NCI-H187 (cell line): ENCODE measurements around the gene LOC128125822.
"Not testable (repeated sequence)": the region's sequence is repeated elsewhere in the genome, so short reads cannot be mapped to it uniquely, and the experiment has no call there.

Experiments
- DNase-seq, 2 experiments: peaks; one replicate each; lab custom pipeline; 2025; lab: John Stamatoyannopoulos, UW

The LOC128125822 gene

DNA sequence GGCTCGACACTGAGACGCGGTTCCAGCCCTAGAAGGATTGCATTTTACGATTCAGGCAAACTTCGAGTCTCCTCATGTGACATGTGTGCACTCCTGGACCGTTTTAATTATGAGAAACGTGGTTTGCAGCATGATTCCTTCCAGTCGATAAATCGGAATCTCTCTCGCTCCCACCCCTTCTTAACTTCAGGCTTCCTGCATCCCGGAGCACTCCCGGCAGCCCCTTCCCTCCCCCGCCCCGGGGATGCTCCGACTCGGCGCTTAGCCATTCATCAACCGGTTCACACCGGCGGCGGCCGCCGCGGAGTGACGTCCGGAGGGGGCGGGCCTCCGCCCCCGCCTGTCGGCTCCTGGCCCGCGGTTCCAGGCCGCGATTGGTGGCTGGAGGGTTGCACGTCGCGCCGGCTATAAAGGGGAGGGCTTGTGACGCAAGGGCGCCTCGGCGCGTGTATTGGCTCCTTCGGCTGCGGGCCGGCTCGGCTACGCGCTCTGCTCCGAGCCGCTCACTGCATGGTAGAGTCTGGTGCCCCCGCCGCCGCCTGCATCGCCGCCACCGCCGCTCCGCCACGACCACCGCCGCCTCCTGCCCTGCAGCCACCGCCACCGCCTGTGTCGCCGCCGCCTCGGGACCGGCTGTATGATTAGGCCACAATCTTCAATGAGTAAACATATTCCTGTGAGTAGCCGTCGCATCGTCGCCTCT is at the start of gene LOC128125822, which contains the start of gene PTP4A1:
Gene LOC128125822, plus strand, starts transcription at position 437 of the 703 bp plus-strand sequence.
Gene PTP4A1, plus strand, starts transcription at position 437 of the 703 bp plus-strand sequence. CDS start 4,401 bp downstream, outside the sequence.
- peak; percentile 87 to 93 for DNase-seq

DNA sequence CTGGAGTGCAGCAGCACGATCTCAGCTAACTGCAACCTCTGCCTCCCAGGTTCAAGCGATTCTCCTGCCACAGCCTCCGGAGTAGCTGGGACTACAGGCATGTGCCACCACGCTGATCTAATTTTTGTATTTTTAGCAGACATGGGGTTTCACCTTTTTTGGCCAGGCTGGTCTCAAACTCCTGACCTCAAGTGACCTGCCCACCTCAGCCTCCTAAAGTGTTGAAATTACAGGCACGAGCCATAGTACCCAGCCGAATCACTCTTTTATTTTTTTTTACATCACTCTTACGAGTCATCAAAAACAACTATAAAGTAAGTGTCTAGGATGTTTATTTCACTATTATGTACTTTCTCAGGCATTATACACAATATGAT is 49.4 kb upstream of the LOC128125822 start:
- DNase-seq = not testable (repeated sequence)

DNA sequence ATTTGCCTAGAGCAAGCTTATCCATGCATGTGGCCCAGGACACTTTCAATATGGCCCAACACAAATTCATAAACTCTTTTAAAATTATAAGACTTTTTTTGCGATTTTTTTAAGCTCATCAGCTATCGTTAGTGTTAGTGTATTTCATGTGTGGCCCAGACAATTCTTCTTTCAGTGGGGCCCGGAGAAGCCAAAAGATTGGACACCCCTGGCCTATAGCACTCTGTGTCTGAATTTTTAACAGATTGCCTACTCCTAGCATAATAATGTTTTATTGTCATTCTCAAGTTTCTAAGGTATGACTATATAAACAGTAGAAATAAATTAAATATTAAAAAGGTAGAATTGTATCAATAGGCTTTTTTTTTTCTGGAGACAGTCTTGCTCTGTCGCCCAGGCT is 48.6 kb upstream of the LOC128125822 start:
- no peak for DNase-seq

DNA sequence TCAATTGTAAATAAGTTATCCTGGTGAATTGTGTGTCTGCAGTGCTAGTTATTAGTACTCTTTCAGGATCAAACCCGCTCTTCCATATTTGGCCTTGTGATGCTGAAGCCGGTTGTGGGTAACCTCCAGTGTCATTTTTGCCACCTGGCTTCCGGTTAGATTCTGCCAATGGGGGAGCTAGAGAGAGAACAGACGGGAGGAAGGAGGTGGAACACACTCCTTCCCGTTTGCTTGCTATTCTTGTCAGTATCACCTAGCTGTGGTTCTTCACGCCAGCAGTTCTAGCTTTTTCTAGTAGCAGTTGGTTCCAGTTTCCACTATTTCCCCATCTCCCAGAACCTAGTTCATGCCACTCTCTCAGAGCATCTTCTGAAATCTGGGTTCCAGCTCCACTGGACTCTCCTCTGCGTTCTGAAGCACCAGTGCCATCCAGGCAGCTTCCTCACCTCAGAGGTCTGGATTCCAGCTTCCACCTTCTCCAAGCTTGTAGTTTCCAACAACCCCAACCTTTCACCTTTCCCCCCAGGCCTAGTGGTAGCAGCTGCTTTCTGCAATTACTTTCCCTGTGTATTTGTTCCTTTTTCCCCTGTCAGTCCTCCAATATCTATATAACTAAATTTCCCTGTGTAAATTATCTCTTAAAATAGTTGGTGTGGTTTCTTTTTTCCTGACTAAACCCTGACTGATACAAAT is 46.9 kb upstream of the LOC128125822 start:
- no peak for DNase-seq

DNA sequence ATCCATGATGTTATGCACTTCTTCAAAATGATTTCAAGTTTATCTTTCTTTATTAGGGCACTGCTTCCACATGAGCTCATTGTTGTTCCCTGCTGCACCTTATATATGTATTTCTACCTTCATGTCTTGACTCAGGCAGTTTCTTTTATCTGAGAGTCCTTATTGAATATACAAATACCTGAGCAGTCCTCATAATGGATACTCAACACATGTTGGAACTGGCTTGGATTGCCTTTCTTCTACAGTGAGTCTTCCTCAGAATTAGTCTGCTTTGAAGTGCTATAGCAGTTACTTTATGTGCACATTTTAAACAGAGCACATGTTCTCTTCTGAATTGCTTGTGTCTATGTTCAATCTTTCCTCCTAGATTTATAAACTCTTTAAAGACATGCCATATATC is 45.3 kb upstream of the LOC128125822 start:
- no peak for DNase-seq

DNA sequence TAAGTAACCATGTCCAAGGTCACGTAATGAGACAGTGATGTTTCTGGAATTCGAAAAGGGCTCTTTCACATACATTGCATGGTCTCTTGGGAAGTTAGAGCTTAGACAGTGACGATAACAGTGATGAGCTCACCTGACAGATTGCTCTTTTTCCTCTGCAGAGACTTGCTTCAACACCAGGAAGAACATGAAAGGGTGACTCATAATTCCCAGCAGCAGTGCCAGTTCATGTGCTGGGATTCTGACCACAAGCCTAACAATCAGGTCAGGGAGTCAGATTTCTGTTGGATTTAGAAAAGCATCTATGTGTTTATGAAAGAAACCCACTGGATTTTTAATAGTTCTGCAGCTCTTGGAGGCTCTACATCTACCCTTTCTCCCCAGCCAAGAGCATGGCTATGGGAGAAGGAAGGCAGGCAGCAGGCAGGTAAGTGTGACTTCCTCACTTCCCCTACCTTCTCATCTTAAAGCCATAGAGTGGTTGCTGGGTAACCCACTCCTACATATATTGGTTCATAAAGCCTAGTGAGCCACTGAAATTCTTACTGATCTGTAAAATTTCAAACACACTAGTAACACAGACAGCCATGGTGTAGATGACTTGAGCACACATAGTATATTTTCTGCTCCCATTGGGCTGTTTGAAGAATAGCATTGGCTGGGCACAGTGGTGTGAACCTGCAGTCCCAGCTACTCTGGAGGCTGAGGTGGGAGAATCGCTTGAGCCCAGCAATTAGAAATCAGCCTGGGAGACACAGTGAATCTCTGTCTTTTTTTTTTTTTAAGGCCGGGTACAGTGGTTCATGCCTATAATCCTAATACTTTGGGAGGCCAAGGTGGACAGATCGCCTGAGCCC is 44.4 kb upstream of the LOC128125822 start:
- DNase-seq = no peak

DNA sequence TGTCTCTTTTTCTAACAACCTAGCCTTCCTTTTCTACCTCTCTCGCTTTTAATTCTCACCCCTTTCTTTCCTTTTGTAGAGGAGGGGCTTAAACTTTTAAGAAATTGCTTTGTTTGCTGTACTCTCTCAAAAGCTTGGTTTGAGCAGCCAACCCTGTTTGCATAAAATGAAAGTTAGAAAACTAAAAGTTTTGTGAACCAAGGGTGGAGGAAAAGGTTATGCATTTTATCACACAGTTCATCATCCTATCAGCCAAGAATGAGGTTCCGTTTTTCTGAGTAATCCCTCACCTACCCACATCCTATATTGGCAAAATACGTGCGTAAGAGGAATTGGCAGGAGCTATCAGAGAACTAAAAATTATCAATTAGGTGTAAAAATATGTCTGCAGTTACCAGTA is 42.8 kb upstream of the LOC128125822 start:
- DNase-seq = no peak

DNA sequence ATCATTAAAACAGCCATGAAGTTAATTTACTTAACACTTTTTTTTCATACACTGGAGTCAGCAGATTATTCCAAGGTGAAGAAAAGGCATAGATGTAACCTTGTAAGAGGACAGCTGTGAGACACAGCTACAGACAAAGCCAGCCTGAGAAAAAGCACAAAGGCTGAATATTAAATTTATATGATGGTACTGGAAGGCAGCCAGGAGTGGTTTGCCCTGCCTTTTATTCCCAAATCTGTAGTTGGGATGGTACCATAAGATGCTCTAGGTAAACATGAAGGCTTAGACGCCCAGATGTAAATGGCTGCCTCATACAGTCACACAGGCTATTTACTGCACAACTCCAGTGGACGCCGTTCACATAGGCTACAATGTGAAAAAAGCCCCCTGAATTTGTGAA is 42.1 kb upstream of the LOC128125822 start:
- DNase-seq = no peak

DNA sequence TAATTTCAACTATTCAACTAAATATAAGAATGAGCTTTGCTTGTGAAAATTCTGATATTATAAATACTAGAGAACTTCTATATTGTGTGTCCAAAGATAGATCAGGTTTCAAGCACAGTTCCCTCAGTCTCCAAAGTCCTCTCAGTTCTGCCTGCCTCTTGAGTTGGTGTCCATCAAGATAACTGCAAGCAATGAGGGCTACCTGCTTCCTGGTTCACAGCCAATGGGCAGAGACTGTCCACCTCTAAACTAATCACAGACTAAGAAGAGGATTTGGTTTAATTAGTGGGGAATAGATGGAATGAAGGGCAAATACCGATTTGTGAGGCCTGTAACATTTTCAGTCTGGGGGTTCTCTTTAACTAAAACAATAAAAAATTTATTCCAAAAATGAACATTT is 41.3 kb upstream of the LOC128125822 start:
- no peak for DNase-seq

DNA sequence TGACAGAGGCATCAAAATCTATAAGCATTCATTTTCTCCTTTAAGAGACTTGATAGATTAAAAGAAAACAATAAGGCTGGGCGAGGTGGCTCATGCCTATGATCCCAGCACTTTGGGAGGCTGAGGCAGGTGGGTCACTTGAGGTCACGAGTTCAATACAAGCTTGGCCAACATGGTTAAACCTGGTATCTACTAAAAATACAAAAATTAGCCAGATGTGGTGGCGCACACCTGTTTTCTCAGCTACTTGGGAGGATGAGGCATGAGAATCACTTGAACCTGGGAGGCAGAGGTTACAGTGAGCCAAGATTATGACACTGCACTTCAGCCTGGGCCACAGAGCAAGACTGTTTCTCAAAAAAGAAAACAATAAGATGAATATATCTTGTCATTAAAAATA is 39.3 kb upstream of the LOC128125822 start:
- DNase-seq = no peak

DNA sequence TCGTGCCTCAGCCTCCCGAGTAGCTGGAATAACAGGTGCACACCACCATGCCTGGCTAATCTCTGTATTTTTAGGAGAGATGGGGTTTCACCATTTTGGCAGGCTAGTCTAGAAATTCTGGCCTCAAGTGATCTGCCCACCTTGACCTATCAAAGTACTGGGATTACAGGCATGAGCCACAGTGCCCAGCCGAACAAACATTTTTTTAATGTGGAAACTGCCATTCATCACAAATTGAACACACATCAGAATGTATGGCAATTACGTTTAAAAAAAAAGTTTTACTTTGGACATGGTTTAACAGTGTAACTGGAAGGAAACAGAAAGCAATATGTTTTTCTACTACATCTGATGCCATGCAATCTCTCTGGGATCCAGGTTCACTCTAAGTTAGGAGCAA is 38.3 kb upstream of the LOC128125822 start:
- DNase-seq = no peak

DNA sequence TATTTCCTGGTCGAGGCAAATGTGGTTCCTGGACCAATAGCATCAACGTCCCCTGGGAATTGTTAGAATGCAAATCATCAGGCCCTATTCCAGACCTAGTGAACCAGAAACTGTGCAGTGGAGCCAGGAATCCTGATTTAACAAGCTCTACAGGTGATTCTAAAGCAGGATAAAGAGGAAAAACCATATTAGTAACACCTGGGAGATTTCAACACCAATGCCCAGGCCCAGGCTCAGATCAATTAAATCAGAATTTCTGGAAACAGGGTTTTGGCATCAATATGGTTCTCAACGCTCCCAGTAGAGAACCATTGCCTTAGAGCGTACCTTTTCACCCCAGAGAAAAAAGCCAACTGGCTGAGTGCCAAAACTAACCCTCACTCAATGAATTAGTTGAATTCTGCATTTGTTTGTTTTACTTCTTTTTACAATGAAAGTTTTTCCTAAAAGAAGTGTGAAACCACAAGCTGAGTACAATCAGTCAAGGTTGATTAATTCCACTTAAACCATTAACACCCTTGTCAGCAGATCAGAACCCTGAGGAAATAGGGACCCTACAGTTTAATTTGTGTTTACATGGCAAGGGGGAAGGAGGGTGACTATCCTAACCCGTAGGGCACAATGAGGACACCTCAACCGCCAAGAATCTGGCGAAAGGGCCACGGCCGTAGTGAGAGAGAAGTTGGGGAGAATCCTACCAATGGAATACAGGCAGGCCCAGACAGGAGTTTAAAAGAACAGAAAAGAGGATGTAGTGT is 34.9 kb upstream of the LOC128125822 start:
- no peak for DNase-seq

DNA sequence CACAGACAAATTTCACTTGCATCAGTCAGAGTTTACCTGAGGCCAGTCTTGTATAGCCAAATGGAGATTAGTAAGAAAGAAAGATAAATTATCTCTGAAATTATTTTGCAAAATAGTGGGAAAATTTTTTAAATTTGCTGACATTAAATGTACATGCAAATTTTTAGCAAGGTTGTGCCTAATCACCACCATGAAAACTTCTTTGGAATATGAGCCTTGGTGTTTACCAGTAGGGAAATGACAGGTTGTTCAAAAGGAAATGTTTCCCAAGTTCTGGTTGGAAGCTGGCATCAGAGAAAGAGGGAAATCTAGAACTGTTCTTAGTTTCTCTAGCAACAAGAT is 34.4 kb upstream of the LOC128125822 start:
- no peak for DNase-seq

DNA sequence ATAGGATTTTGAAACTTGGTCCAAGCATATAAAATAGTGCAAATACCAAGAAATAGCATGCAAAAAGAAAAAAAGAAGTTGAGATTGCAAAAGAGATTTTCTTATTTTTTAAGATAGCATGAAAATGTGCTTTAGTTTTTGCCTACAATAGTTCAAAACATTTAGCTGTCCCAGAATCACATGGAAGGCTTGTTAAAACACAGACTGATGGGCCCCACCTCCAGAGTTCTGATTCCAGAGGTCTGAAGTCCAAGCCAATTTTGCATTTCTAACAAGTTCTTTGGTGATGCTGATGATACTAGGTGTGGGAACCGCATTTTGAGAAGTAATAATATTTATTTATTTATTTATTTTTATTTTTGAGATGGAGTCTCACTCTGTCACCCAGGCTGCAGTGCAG is 33.7 kb upstream of the LOC128125822 start:
- DNase-seq = no peak

DNA sequence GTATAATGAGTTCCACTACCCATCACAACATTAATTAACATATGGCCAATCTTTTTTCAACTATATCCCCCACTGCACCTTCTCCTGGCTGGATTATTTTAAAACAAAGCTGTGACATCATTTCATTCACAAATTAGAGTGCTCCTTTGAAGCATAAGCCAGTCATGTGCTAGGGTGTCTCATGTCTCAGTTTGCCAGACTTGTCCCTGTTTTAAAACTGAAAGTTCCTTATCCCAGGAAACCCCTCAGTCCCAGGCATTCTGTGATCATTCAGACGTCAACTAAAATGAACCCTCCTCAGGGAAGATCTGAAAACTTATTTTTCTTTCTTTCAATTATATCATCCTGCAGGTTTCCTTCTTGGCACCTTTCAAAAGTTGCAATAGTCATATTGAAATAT is 29.3 kb upstream of the LOC128125822 start:
- no peak for DNase-seq

DNA sequence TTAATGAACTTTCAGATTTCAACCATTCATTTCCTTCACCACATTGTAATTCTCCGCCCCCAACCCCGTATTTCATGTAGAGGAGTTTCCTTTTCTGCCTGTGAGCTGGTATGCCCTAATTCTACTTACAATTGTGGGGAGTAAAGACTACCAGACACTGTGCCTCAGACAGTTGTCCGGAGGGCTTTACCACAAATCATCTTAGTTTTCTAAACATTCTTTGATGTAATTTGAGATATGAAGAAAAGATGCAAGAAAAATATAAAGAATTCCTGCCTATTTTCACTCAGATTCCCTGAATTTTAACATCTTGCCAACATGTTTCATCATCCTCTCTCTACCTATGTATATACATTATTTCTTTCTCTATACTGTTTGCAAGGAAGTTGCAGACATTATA is 28.3 kb upstream of the LOC128125822 start:
- no peak for DNase-seq

DNA sequence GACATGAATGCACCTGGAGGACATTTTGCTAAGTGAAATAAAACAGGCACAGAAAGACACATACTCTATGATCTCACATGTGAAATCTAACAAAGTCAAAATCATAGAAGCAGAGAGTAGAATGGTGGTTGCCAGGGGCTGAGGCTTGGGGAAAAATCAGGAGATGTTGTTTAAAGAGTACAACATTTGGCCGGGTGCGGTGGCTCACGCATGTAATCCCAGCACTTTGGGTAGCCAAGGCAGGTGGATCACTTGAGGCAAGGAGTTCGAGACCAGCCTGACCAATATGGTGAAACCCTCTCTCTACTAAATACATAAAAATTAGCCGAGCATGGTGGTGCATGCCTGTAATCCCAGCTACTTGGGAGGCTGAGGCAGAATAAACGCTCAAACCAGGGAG is 26.0 kb upstream of the LOC128125822 start:
- no peak for DNase-seq

DNA sequence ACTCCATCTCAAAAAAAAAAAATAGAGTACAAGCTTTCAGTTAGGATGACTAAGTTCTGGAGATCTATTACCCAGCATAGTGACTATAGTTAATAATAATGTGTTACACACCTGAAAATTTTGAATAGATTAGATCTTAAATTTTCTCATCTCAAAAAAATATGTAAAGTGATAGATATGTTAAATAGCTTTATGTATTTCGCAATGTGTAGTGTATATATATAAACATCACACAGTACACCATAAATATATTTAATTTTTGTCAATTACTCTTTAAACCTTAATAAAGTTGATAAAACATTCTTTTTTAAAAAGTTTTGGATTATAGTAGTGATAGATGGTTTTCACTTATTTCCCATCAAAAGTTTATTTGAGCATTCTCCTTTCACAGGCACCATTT is 25.6 kb upstream of the LOC128125822 start:
- DNase-seq = no peak

DNA sequence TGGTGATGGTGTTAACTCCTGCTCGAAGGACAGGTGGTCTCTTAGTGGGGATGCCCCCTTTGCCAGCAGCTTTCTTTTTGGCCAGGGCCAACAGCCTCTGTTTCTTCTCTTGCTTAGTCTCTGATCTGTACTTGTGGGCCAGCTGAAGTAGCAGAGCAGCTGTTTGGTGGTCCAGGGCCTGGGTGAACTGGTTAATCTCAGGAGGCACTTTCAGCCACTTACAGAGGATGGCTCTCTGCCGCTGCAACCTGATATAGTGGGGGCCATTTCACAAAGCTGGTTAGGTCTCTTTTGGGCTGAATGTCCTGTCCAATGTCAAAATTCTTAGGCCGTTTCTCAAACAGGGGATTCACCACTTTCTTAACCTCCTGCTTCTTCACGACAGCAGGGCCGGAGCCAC is 23.2 kb upstream of the LOC128125822 start:
- DNase-seq = no peak

DNA sequence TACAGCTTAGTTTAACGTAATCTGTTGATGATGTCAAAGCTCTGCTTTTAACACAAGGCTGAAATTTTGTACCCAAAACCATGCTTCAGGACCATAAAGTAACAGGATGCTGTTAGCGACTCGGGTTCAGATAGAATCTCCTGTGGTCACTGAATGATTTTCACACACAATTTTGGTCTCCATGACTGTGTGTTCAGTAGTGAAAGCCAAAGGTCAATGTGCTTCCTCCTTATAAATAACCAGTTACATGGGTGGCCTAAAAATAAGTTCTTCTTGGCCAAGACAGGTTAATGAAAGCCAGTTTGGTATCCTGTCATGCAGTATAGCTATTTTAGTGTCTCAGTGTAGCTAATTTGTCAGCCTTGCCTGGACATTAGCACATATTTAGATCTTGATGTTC is 19.1 kb upstream of the LOC128125822 start:
- no peak for DNase-seq

DNA sequence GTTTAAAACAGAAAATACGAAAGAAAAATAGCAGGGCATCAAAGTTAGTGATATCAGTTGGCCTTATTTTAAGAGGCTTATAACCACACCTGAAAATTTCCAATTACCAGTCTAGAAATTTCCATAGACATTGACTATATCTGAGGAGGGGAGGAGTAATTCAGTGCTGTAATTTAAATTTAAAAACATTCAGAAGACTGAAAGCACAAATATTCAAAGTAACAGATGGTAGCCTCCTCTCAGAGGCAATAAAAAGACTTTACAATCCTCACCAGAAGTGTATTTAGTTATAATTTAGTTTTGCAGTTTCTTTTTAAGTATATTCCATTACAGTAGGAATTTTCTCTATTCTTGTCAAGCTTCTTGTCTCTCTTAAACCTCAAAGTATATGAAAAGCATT is 18.4 kb upstream of the LOC128125822 start:
- no peak for DNase-seq

DNA sequence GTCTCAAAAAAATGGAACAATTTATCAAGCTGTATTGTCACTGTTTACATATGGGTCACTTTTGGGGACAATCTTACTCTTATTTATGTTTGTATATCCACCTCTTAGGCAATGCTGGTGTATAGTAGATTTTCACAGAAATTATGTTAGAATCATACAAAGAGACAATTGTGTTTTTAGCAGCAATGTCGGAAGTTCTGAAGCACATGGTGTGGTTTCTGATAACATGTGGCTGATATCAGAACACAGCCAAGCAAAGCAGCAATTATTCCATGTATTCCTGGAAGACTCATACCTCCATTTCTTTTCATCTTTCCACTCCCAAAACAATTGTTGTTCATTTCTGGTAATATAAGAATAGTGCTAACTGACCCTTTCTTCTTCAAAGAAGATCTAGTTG is 17.5 kb upstream of the LOC128125822 start:
- no peak for DNase-seq
